ENCODE measurements around the gene LIG1. TPM values are rescaled to one million over a fixed set of nuclear protein-coding genes. Genes with fewer than 3 reads are reported as not detected.

Gene LIG1
- total RNA-seq, 1 experiment from 2014 or later, result 116 TPM

DNA sequence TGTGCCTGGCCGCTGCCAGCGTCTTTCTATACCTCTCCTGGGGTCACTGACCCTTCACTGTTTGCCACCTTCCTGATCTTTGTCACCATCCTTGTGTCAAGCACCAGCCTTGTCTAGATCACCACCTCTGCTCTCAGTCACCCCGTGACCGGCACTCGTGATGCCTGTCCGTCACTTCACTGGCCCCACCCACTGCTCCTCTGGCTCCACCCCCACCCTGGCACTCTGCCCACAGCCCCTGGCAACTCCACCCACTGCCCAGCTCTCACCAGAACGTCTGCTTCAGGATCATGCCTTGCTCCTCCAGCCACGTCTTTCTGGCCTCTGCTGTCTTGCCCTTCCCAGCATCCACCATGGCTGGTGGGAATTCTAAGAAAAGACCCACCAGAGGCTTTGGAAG lies 34.7 kb downstream of the LIG1 start:
- no TSS peak for BruUV-seq (replicated peaks)
- ChIA-PET POLR2A (ENCODE audit: unreplicated experiment) (no interaction called here), CTCF (no interaction called here)
- 0 out of 2 replicates have a peak, but pooled peaks cover 12% of the 10 kb centered on the region for H3K36me3 ChIP-seq (ENCODE audit: low read depth)
- H3K9me2 ChIP-seq (ENCODE audit: insufficient read depth), result no peaks in the 10 kb centered on the region
- H2AFZ ChIP-seq, result no peak overlapping the region
- no peaks in the 10 kb centered on the region for H3K4me1 ChIP-seq (replicated peaks; ENCODE audit: insufficient read depth)
- H3F3A ChIP-seq (ENCODE audit: insufficient read depth, low read depth), result no peaks in the 10 kb centered on the region
- H4K20me1 ChIP-seq (ENCODE audit: insufficient read depth), result no peaks in the 10 kb centered on the region
- no peaks in the 10 kb centered on the region for H3K27me3 ChIP-seq (ENCODE audit: insufficient read depth, low read depth)
- peak in 1 of 2 experiments; percentile 12 for DNase-seq
- H3K4me2 ChIP-seq, result no peak overlapping the region
- TF ChIP-seq CTCF (conservative IDR thresholded peaks at IDR 0.05) (no peak), EZH2 (IDR thresholded peaks at IDR 0.05; ENCODE audit: low read depth) (no peak)
- no peak overlapping the region for H3K27ac ChIP-seq
- H3K79me2 ChIP-seq (ENCODE audit: low read depth), result no peaks in the 10 kb centered on the region
- intact Hi-C loops (cut with micrococcal nuclease; ENCODE audit: unreplicated experiment), result no loop called here
- H3K9me3 ChIP-seq (ENCODE audit: insufficient read depth, low read depth), result no peaks in the 10 kb centered on the region
- no peak overlapping the region for H3K4me3 ChIP-seq

DNA sequence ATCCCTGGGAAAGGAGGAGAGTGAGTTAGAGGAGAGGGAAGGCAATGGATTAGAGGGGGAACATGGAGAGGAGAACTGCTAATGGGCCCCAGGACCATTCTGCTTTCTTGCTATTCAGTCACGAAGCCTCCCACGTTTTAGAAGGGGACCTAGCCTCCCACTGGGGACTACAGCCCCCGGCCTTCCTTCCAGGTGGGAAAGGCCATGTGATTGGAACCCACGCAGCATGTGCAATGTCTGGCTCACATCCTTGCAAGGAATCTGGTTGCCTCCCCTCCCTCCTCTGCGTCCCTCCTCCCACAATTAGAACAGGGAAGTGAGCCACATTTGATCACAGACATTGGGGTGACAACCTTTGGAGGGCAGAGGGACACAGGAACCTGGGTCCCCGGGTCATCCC lies 37.0 kb downstream of the LIG1 start:
- Histone ChIP-seq H3K4me2 (no peak overlapping the region), H3K79me2 (ENCODE audit: low read depth) (no peaks in the 10 kb centered on the region), H3K4me1 (replicated peaks; ENCODE audit: insufficient read depth) (no peaks in the 10 kb centered on the region), H3K27me3 (ENCODE audit: insufficient read depth, low read depth) (no peaks in the 10 kb centered on the region), H3K4me3 (no peak overlapping the region), H2AFZ (no peak overlapping the region), H4K20me1 (ENCODE audit: insufficient read depth) (no peaks in the 10 kb centered on the region), H3K9me2 (ENCODE audit: insufficient read depth) (no peaks in the 10 kb centered on the region), H3K27ac (no peak overlapping the region), H3K36me3 (ENCODE audit: low read depth) (0 out of 2 replicates have a peak, but pooled peaks cover 6% of the 10 kb centered on the region), H3F3A (ENCODE audit: insufficient read depth, low read depth) (no peaks in the 10 kb centered on the region), H3K9me3 (ENCODE audit: insufficient read depth, low read depth) (no peaks in the 10 kb centered on the region)
- no TSS peak for BruUV-seq (replicated peaks)
- POLR2A ChIA-PET (ENCODE audit: unreplicated experiment), result no interaction called here
- CTCF ChIA-PET, result no interaction called here
- DNase-seq, result no peak
- intact Hi-C loops (cut with micrococcal nuclease; ENCODE audit: unreplicated experiment), result no loop called here
- TF ChIP-seq CTCF (conservative IDR thresholded peaks at IDR 0.05), result no peak
- no peak for TF ChIP-seq EZH2 (IDR thresholded peaks at IDR 0.05; ENCODE audit: low read depth)

DNA sequence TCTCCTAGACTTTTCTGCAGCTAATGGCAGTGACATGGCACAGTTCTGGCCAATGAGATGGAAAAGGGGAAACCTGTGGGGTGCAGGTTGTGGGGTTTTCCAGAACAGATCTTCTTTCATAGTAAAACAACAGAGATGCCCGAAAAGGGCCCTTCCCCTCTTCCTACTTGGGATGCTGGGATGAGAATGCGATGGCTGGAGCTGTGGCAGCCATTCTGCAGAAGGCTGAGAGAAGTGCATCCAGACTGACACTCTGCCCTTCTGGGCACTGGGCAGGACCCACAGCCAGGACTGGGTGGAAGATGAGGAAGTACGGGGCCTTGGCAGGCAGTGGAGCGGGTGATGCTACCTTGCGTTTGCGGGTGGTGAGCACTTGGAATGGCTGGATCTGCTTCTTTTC lies 42.6 kb downstream of the LIG1 start:
- no peak for DNase-seq
- no peak overlapping the region for H3K4me3 ChIP-seq
- H3K9me2 ChIP-seq (ENCODE audit: insufficient read depth), result no peaks in the 10 kb centered on the region
- H3K79me2 ChIP-seq (ENCODE audit: low read depth), result no peaks in the 10 kb centered on the region
- H3K9me3 ChIP-seq (ENCODE audit: insufficient read depth, low read depth), result no peaks in the 10 kb centered on the region
- H3K4me1 ChIP-seq (replicated peaks; ENCODE audit: insufficient read depth), result no peaks in the 10 kb centered on the region
- no peaks in the 10 kb centered on the region for H3K27me3 ChIP-seq (ENCODE audit: insufficient read depth, low read depth)
- intact Hi-C loops (cut with micrococcal nuclease; ENCODE audit: unreplicated experiment), result no loop called here
- TF ChIP-seq CTCF (conservative IDR thresholded peaks at IDR 0.05), result no peak
- no peak for TF ChIP-seq EZH2 (IDR thresholded peaks at IDR 0.05; ENCODE audit: low read depth)
- ChIA-PET CTCF (no interaction called here), POLR2A (ENCODE audit: unreplicated experiment) (no interaction called here)
- H3F3A ChIP-seq (ENCODE audit: insufficient read depth, low read depth), result 0 out of 2 replicates have a peak, but pooled peaks cover 16% of the 10 kb centered on the region
- no peaks in the 10 kb centered on the region for H4K20me1 ChIP-seq (ENCODE audit: insufficient read depth)
- H3K4me2 ChIP-seq, result no peak overlapping the region
- no TSS peak for BruUV-seq (replicated peaks)
- H2AFZ ChIP-seq, result no peak overlapping the region
- H3K27ac ChIP-seq, result no peak overlapping the region
- 0 out of 2 replicates have a peak, but pooled peaks cover 10% of the 10 kb centered on the region for H3K36me3 ChIP-seq (ENCODE audit: low read depth)

Measured in PC-9 (cell line).